ENCODE data around the gene ZNF569. TPM values are rescaled to one million over a fixed set of nuclear protein-coding genes. Genes with fewer than 3 reads are reported as not detected.

The ZNF569 gene
- polyA plus RNA-seq = 1 to 10 TPM in 3 of 4 donors, under 1 TPM in 1; 0.89 to 3.4 (median 1.2) TPM
- long read RNA-seq, donor 1, partial matches to known transcripts = 11 of 11 reads
- long read RNA-seq, donor 1, other reads (novel, unspliced or antisense) = 0 of 11 reads
- long read RNA-seq, donor 2 = 0 reads
- long read RNA-seq, donor 3, full-length matches to known transcripts = 1 of 1 reads
- long read RNA-seq, donor 3, partial matches to known transcripts = 0 of 1 reads
- long read RNA-seq, donor 3, other reads (novel, unspliced or antisense) = 0 of 1 reads
- long read RNA-seq, donor 4 = 0 reads
- long read RNA-seq, donor 5 = 0 reads
- long read RNA-seq, donor 6 = 0 reads
- long read RNA-seq, donor 7, full-length matches to known transcripts = 2 of 2 reads
- long read RNA-seq, donor 7, partial matches to known transcripts = 0 of 2 reads
- long read RNA-seq, donor 7, other reads (novel, unspliced or antisense) = 0 of 2 reads
- long read RNA-seq, donor 8 = 0 reads
- long read RNA-seq, donor 9 = 0 reads
- long read RNA-seq, donor 10, full-length matches to known transcripts = 2 of 2 reads
- long read RNA-seq, donor 10, partial matches to known transcripts = 0 of 2 reads
- long read RNA-seq, donor 10, other reads (novel, unspliced or antisense) = 0 of 2 reads

GRCh38 chr19:37466798-37467607 is at the start of gene ZNF569:
Gene ZNF569 (minus strand): TSS chr19:37467444. CDS start chr19:37444921, 22,523 bp downstream.
- Histone ChIP-seq H3K4me3 (ENCODE audit: low read depth in 1 of 3, low read length in 3 of 3) (peak within 1 kb of the TSS; percentile 59 to 96 (median 67)), H3K36me3 (ENCODE audit: control insufficient read depth in 3 of 3, insufficient read depth in 2 of 3, low read depth in 1 of 3, low read length in 3 of 3) (peaks cover 0 to 2% (median under 1%) of the 10 kb centered on the region in 3 donors), H3K4me1 (ENCODE audit: control insufficient read depth in 3 of 3, insufficient read depth in 2 of 3, low read depth in 1 of 3, low read length in 2 of 3) (peaks cover 0 to 2% (median 1%) of the 10 kb centered on the region in 3 donors), H3K27ac (ENCODE audit: low read depth in 1 of 3, low read length in 2 of 3) (peak within 1 kb of the TSS; percentile 64 to 96 (median 88)), H3K27me3 (ENCODE audit: control insufficient read depth in 3 of 3, insufficient read depth in 3 of 3, low read length in 3 of 3) (no peaks in the 10 kb centered on the region), H3K9me3 (ENCODE audit: control insufficient read depth in 2 of 2, insufficient read depth in 1 of 2, low read depth in 1 of 2, low read length in 1 of 2) (peaks cover 0 to 10% of the 10 kb centered on the region in 2 donors)
- DNase-seq = peak; percentile 92 to 98
- no peak for FAIRE-seq
- WGBS, 3 donors = 0% methylated on average over 60 to 62 of the region's 62 CpGs

- H3K9me3 ChIP-seq (ENCODE audit: control insufficient read depth in 2 of 2, insufficient read depth in 1 of 2, low read depth in 1 of 2, low read length in 1 of 2) = peaks cover 0 to 13% of the 10 kb centered on the region in 2 donors
- H3K4me1 ChIP-seq (ENCODE audit: control insufficient read depth in 3 of 3, insufficient read depth in 2 of 3, low read depth in 1 of 3, low read length in 2 of 3) = no peaks in the 10 kb centered on the region
- H3K4me3 ChIP-seq (ENCODE audit: low read depth in 1 of 3, low read length in 3 of 3) = no peak overlapping the region
- DNase-seq (no peak), FAIRE-seq (no peak)
- 54 to 76% (median 71%) methylated on average over 2 of the region's 2 CpGs for WGBS, 3 donors
- H3K27ac ChIP-seq (ENCODE audit: low read depth in 1 of 3, low read length in 2 of 3) = no peak overlapping the region
- no peaks in the 10 kb centered on the region for H3K27me3 ChIP-seq (ENCODE audit: control insufficient read depth in 3 of 3, insufficient read depth in 3 of 3, low read length in 3 of 3)
- peaks cover 2 to 7% (median 4%) of the 10 kb centered on the region in 3 donors for H3K36me3 ChIP-seq (ENCODE audit: control insufficient read depth in 3 of 3, insufficient read depth in 2 of 3, low read depth in 1 of 3, low read length in 3 of 3)
Measured at GRCh38 chr19:37513397-37513796, 46.2 kb upstream of the ZNF569 start.

- H3K4me1 ChIP-seq (ENCODE audit: control insufficient read depth in 3 of 3, insufficient read depth in 2 of 3, low read depth in 1 of 3, low read length in 2 of 3) = no peaks in the 10 kb centered on the region
- H3K9me3 ChIP-seq (ENCODE audit: control insufficient read depth in 2 of 2, insufficient read depth in 1 of 2, low read depth in 1 of 2, low read length in 1 of 2) = peaks cover 0 to 7% of the 10 kb centered on the region in 2 donors
- H3K36me3 ChIP-seq (ENCODE audit: control insufficient read depth in 3 of 3, insufficient read depth in 2 of 3, low read depth in 1 of 3, low read length in 3 of 3) = peaks cover 0 to 7% (median 3%) of the 10 kb centered on the region in 3 donors
- H3K4me3 ChIP-seq (ENCODE audit: low read depth in 1 of 3, low read length in 3 of 3) = no peak overlapping the region
- no peak for DNase-seq
- no peak for FAIRE-seq
- H3K27me3 ChIP-seq (ENCODE audit: control insufficient read depth in 3 of 3, insufficient read depth in 3 of 3, low read length in 3 of 3) = no peaks in the 10 kb centered on the region
- 91 to 99% (median 93%) methylated on average over 3 of the region's 3 CpGs for WGBS, 3 donors
- H3K27ac ChIP-seq (ENCODE audit: low read depth in 1 of 3, low read length in 2 of 3) = no peak overlapping the region
Measured at GRCh38 chr19:37511821-37512220, 44.6 kb upstream of the ZNF569 start.

- Histone ChIP-seq H3K4me1 (ENCODE audit: control insufficient read depth in 3 of 3, insufficient read depth in 2 of 3, low read depth in 1 of 3, low read length in 2 of 3) (no peaks in the 10 kb centered on the region), H3K9me3 (ENCODE audit: control insufficient read depth in 2 of 2, insufficient read depth in 1 of 2, low read depth in 1 of 2, low read length in 1 of 2) (peaks cover 0 to 1% of the 10 kb centered on the region in 2 donors), H3K27ac (ENCODE audit: low read depth in 1 of 3, low read length in 2 of 3) (no peak overlapping the region), H3K27me3 (ENCODE audit: control insufficient read depth in 3 of 3, insufficient read depth in 3 of 3, low read length in 3 of 3) (no peaks in the 10 kb centered on the region), H3K4me3 (ENCODE audit: low read depth in 1 of 3, low read length in 3 of 3) (no peak overlapping the region), H3K36me3 (ENCODE audit: control insufficient read depth in 3 of 3, insufficient read depth in 2 of 3, low read depth in 1 of 3, low read length in 3 of 3) (peaks cover 0 to 7% (median 3%) of the 10 kb centered on the region in 3 donors)
- FAIRE-seq = no peak
- no peak for DNase-seq
- WGBS, 3 donors = 90 to 98% (median 95%) methylated on average over 3 of the region's 3 CpGs
Measured at GRCh38 chr19:37511186-37511585, 43.9 kb upstream of the ZNF569 start.

- Histone ChIP-seq H3K27me3 (ENCODE audit: control insufficient read depth in 3 of 3, insufficient read depth in 3 of 3, low read length in 3 of 3) (no peaks in the 10 kb centered on the region), H3K36me3 (ENCODE audit: control insufficient read depth in 3 of 3, insufficient read depth in 2 of 3, low read depth in 1 of 3, low read length in 3 of 3) (peaks cover 0 to 4% (median 3%) of the 10 kb centered on the region in 3 donors), H3K4me3 (ENCODE audit: low read depth in 1 of 3, low read length in 3 of 3) (peak overlapping the region; percentile 52 to 78 (median 71)), H3K4me1 (ENCODE audit: control insufficient read depth in 3 of 3, insufficient read depth in 2 of 3, low read depth in 1 of 3, low read length in 2 of 3) (peaks cover 0 to 8% (median 0%) of the 10 kb centered on the region in 3 donors), H3K9me3 (ENCODE audit: control insufficient read depth in 2 of 2, insufficient read depth in 1 of 2, low read depth in 1 of 2, low read length in 1 of 2) (peaks cover 1 to 7% of the 10 kb centered on the region in 2 donors), H3K27ac (ENCODE audit: low read depth in 1 of 3, low read length in 2 of 3) (peak overlapping the region in 2 of 3 donors; percentile 92 to 93)
- DNase-seq = no peak
- no peak for FAIRE-seq
- WGBS, 3 donors = 3 to 6% (median 3%) methylated on average over 9 of the region's 9 CpGs
Measured at GRCh38 chr19:37507167-37507464, 39.9 kb upstream of the ZNF569 start.

- Histone ChIP-seq H3K27me3 (ENCODE audit: control insufficient read depth in 3 of 3, insufficient read depth in 3 of 3, low read length in 3 of 3) (no peaks in the 10 kb centered on the region), H3K4me1 (ENCODE audit: control insufficient read depth in 3 of 3, insufficient read depth in 2 of 3, low read depth in 1 of 3, low read length in 2 of 3) (peaks cover 0 to 8% (median 0%) of the 10 kb centered on the region in 3 donors), H3K36me3 (ENCODE audit: control insufficient read depth in 3 of 3, insufficient read depth in 2 of 3, low read depth in 1 of 3, low read length in 3 of 3) (peaks cover 0 to 4% (median 0%) of the 10 kb centered on the region in 3 donors), H3K4me3 (ENCODE audit: low read depth in 1 of 3, low read length in 3 of 3) (peak within 1 kb of the TSS; percentile 52 to 78 (median 71)), H3K27ac (ENCODE audit: low read depth in 1 of 3, low read length in 2 of 3) (peak within 1 kb of the TSS; percentile 92 to 95 (median 93)), H3K9me3 (ENCODE audit: control insufficient read depth in 2 of 2, insufficient read depth in 1 of 2, low read depth in 1 of 2, low read length in 1 of 2) (peaks cover 1 to 7% of the 10 kb centered on the region in 2 donors)
- FAIRE-seq = no peak
- peak; percentile 88 to 96 for DNase-seq
- 1% methylated on average over 40 of the region's 40 CpGs for WGBS, 3 donors
Measured at GRCh38 chr19:37506387-37507166, 39.3 kb upstream of the ZNF569 start, which contains the start of gene ZNF793. Gene ZNF793 (plus strand): TSS chr19:37506939. CDS start chr19:37523440, 16,501 bp downstream.

GRCh38 chr19:37505958-37506386 is 38.7 kb upstream of the ZNF569 start:
- Histone ChIP-seq H3K36me3 (ENCODE audit: control insufficient read depth in 3 of 3, insufficient read depth in 2 of 3, low read depth in 1 of 3, low read length in 3 of 3) (peaks cover 0 to 2% (median 0%) of the 10 kb centered on the region in 3 donors), H3K27ac (ENCODE audit: low read depth in 1 of 3, low read length in 2 of 3) (peak overlapping the region; percentile 92 to 95 (median 93)), H3K4me1 (ENCODE audit: control insufficient read depth in 3 of 3, insufficient read depth in 2 of 3, low read depth in 1 of 3, low read length in 2 of 3) (peaks cover 0 to 8% (median 0%) of the 10 kb centered on the region in 3 donors), H3K9me3 (ENCODE audit: control insufficient read depth in 2 of 2, insufficient read depth in 1 of 2, low read depth in 1 of 2, low read length in 1 of 2) (peaks cover 1 to 10% of the 10 kb centered on the region in 2 donors), H3K4me3 (ENCODE audit: low read depth in 1 of 3, low read length in 3 of 3) (peak overlapping the region; percentile 52 to 78 (median 71)), H3K27me3 (ENCODE audit: control insufficient read depth in 3 of 3, insufficient read depth in 3 of 3, low read length in 3 of 3) (no peaks in the 10 kb centered on the region)
- no peak for DNase-seq
- no peak for FAIRE-seq
- WGBS, 3 donors = 3 to 6% (median 5%) methylated on average over 12 of the region's 12 CpGs

Measured in small intestine (tissue), 16 donors.